Left lung (tissue), 10 donors: Measurements from ENCODE around the gene CRIM1. TPM values are rescaled to one million over a fixed set of nuclear protein-coding genes. Genes with fewer than 3 reads are reported as not detected.

Experiments used
- ATAC-seq: fragments of 200-7000 bp; cut with Tn5 transposase; one replicate; pipeline ENCODE4 v1.9.1; 2020; ENCODE audit warnings: moderate library complexity
- DNase-seq, 4 donors: peaks; one replicate each; pipeline ENCODE4 v3.0.0-alpha.2; 2013 to 2020
- H3K27ac ChIP-seq, 2 donors: fragments of 200-600 bp; sonication (generic) in 1 of 2; one replicate each; pipeline versions ENCODE4 v1.5.0 to v1.8.0; 2020 to 2021
- H3K27me3 ChIP-seq, 2 donors: fragments of 200-600 bp; sonication (generic) in 1 of 2; one replicate each; pipeline versions ENCODE4 v1.5.0 to v1.8.0; 2020 to 2021
- H3K36me3 ChIP-seq, 2 donors: fragments of 200-600 bp; sonication (generic) in 1 of 2; one replicate each; pipeline versions ENCODE4 v1.5.0 to v1.8.0; 2020 to 2021
- H3K4me1 ChIP-seq, 2 donors: fragments of 200-600 bp; one replicate each; pipeline ENCODE4 v1.8.0; 2021
- H3K4me3 ChIP-seq, 2 donors: fragments of 200-600 bp; sonication (generic) in 1 of 2; one replicate each; pipeline versions ENCODE4 v1.5.0 to v1.8.0; 2020 to 2021; ENCODE audit warnings: mild to moderate bottlenecking in 1 of 2
- H3K9me3 ChIP-seq, 2 donors: fragments of 200-600 bp; sonication (generic) in 1 of 2; one replicate each; pipeline versions ENCODE4 v1.5.0 to v1.8.0; 2020 to 2021
- intact Hi-C, 2 donors: fragments of 100-400 bp; cut with DNase I; formaldehyde crosslinking; loops; one replicate each; pipeline versions ENCODE4 v1.11.2 to v1.14.2; 2022
- polyA plus RNA-seq, 6 donors: library from polyadenylated mRNA; unstranded; fragments of 120-200 nt; gene quantifications; one replicate each; pipeline ENCODE4 v1.2.1, GENCODE V29; 2013; ENCODE audit not compliant: insufficient read length in 6 of 6
- total RNA-seq, 2 donors: library from RNA; stranded (reverse); fragmentation: NEBNext Ultra II Directional; extraction: Animal tissue kit (Norgen Biotek cat#: 25700); gene quantifications; one replicate each; pipeline ENCODE4 v1.2.1, GENCODE V29; 2021
- TF ChIP-seq, protein P1 (sequence below), 2 donors: fragments of 200-600 bp; sonication (generic) in 1 of 2; IDR thresholded peaks; one replicate each; pipeline versions ENCODE4 v1.5.0 to v1.8.0; 2021; ENCODE audit warnings: antibody characterized with exemption in 2 of 2
- donor health status: DM: no; HTN: yes; CAD: no.
- donor health status: DM: no; HTN: no; CAD: no.

Gene CRIM1
- total and polyA plus RNA-seq, 8 donors = 28.7 to 72.9 (median 31.4) TPM

DNA sequence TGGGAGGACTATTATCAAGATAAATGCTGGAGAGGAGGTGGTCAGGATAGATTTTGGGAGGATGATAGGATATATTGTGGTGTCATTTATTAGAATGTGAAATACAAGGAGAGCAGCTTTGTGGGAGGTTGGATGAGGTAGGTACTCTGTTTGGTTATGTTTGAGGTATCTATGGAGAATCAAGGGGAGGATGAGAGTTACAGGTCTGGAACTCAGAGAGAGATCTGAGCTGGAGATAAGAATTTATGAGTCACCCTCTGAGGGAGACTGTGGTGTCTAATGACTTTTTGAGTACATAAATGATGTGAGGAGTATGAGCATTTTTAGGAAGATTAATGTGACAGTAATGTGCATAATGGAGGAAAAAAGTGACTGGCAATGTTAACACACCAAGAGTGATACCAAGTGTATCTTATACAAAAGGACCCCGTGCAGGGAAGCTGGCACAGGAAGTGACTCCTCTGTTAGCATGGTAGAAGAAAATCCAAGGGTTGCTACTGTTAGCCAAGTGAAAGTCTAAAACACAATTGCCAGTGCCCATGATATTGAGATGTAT lies 48.2 kb downstream of the CRIM1 start:
- H3K27ac ChIP-seq = peak overlapping the region in 1 of 2 donors; percentile 42

DNA sequence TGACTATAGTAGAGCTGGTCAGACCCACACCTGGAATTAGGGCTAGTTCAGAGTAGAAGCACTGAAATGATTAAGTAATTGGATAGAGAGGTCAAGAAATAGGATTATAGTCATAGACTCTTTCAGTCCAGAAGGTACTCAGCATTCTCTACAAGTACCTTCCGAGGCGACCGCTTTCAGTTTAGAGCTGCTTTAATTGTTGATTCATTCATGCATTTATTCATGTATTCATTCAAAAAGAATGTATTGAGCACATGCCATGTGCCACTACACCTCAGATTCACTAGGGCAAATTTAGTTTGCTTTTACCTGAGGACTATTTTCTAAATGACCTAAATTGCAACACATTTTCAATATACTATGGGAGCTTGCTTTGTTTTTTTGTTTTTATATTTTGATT lies 48.7 kb downstream of the CRIM1 start:
- H3K9me3 ChIP-seq = no peaks in the 10 kb centered on the region
- H3K27ac ChIP-seq = peak overlapping the region in 1 of 2 donors; percentile 42
- TF ChIP-seq, protein P1, sequence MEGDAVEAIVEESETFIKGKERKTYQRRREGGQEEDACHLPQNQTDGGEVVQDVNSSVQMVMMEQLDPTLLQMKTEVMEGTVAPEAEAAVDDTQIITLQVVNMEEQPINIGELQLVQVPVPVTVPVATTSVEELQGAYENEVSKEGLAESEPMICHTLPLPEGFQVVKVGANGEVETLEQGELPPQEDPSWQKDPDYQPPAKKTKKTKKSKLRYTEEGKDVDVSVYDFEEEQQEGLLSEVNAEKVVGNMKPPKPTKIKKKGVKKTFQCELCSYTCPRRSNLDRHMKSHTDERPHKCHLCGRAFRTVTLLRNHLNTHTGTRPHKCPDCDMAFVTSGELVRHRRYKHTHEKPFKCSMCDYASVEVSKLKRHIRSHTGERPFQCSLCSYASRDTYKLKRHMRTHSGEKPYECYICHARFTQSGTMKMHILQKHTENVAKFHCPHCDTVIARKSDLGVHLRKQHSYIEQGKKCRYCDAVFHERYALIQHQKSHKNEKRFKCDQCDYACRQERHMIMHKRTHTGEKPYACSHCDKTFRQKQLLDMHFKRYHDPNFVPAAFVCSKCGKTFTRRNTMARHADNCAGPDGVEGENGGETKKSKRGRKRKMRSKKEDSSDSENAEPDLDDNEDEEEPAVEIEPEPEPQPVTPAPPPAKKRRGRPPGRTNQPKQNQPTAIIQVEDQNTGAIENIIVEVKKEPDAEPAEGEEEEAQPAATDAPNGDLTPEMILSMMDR (IDR thresholded peaks at IDR 0.05) = no peak
- peak in 1 of 4 donors; percentile 36 for DNase-seq
- no peak overlapping the region for H3K4me3 ChIP-seq
- H3K4me1 ChIP-seq = peaks cover 3 to 43% of the 10 kb centered on the region in 2 donors
- intact Hi-C loops = no loop called here
- peak; percentile 82 for ATAC-seq
- no peaks in the 10 kb centered on the region for H3K27me3 ChIP-seq
- no peaks in the 10 kb centered on the region for H3K36me3 ChIP-seq

More for the DNA sequence above, 48.2 kb downstream of the CRIM1 start:
- intact Hi-C loops = no loop called here
- H3K27me3 ChIP-seq = no peaks in the 10 kb centered on the region
- no peaks in the 10 kb centered on the region for H3K9me3 ChIP-seq
- peak; percentile 76 for ATAC-seq
- H3K4me1 ChIP-seq = peaks cover 3 to 37% of the 10 kb centered on the region in 2 donors
- no peaks in the 10 kb centered on the region for H3K36me3 ChIP-seq
- TF ChIP-seq, protein P1 (IDR thresholded peaks at IDR 0.05) = no peak
- DNase-seq = no peak
- H3K4me3 ChIP-seq = no peak overlapping the region

DNA sequence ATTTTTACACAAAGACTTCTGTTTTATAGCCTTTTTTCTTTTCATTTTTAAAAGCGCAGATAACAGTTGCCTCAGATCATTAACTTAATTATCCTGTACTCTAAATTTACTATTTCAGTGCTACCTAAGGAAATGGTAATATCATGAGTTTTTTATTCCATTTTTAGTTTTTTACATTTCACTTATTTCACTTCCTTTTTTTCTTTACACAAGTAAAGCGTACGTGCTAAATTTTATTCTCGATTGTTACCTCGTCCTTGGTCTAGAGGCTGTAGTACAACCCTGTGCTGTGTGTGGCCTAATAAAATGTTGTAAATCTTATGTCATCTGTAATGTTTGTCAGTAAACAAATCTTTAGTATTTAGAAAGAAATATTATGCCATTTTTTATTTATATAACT lies 49.2 kb downstream of the CRIM1 start:
- Histone ChIP-seq H3K4me3 (no peak overlapping the region), H3K27ac (no peak overlapping the region), H3K27me3 (no peaks in the 10 kb centered on the region), H3K36me3 (no peaks in the 10 kb centered on the region), H3K4me1 (peaks cover 5 to 46% of the 10 kb centered on the region in 2 donors), H3K9me3 (no peaks in the 10 kb centered on the region)
- TF ChIP-seq, protein P1 (IDR thresholded peaks at IDR 0.05) = no peak
- intact Hi-C loops = no loop called here
- DNase-seq (no peak), ATAC-seq (no peak)

DNA sequence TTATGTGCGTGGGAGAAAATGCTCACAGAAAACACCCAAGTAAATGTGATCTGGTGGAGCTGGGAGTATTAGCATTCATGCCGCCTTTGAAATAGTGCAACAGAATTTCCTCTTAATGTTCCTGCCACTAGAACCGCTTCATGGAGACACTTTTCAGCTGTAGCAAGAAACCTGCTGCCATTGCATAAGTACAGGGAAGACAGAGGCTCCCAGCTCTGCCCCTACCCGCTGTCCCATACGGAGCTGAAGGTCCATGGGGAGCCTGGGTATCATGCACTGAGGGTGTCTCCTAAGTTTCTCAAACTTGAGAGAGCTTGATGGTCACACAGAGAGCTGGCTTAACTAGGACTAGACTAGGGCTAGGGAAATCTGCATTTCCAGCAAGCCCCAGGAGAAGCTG lies 49.6 kb downstream of the CRIM1 start:
- H3K4me1 ChIP-seq = peaks cover 9 to 50% of the 10 kb centered on the region in 2 donors
- DNase-seq (no peak), ATAC-seq (no peak)
- H3K36me3 ChIP-seq = no peaks in the 10 kb centered on the region
- no peak overlapping the region for H3K27ac ChIP-seq
- TF ChIP-seq, protein P1 (IDR thresholded peaks at IDR 0.05) = no peak
- H3K9me3 ChIP-seq = no peaks in the 10 kb centered on the region
- H3K27me3 ChIP-seq = no peaks in the 10 kb centered on the region
- intact Hi-C loops = no loop called here
- no peak overlapping the region for H3K4me3 ChIP-seq

DNA sequence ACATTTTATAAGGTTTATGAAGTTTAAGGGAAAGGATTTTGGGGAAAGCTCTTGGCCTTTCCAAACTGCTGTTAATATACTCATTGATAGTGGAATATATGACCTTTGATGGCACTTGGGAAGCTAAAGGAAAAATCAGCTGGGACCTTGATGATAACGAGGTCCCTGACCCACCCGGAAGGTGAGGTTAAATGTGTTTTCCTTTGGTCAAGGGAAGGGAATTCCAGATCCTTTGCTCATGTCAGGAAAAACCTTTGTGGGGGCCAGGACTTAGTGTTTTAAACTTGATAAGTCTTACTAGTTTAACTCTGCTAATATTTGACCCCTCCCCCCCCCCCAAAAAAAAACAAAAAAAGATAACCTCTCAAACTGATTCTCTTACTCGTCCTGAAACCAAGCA lies 50.7 kb downstream of the CRIM1 start:
- Histone ChIP-seq H3K27ac (no peak overlapping the region), H3K36me3 (no peaks in the 10 kb centered on the region)

More for the DNA sequence above, 50.7 kb downstream of the CRIM1 start:
- Histone ChIP-seq H3K27me3 (no peaks in the 10 kb centered on the region), H3K4me1 (peaks cover 19 to 61% of the 10 kb centered on the region in 2 donors), H3K4me3 (no peak overlapping the region), H3K9me3 (no peaks in the 10 kb centered on the region)
- ATAC-seq (no peak), DNase-seq (no peak)
- intact Hi-C loops = no loop called here
- TF ChIP-seq, protein P1 (IDR thresholded peaks at IDR 0.05) = no peak
